K562 treated with DMSO at 1 percent for 24 hours (cell line): ENCODE results near the gene ADCY3. TPM values are rescaled to one million over a fixed set of nuclear protein-coding genes. Genes with fewer than 3 reads are reported as not detected.

Source experiments
- total RNA-seq: library from RNA; unstranded; fragments of 300-600 nt; gene quantifications from 2 replicates; pipeline ENCODE4 v1.2.3, GENCODE V29; 2022; ENCODE audit warnings: low read depth; ENCODE audit not compliant: insufficient read depth

The ADCY3 gene
- 24.0 and 29.2 TPM in 2 replicates for total RNA-seq

DNA sequence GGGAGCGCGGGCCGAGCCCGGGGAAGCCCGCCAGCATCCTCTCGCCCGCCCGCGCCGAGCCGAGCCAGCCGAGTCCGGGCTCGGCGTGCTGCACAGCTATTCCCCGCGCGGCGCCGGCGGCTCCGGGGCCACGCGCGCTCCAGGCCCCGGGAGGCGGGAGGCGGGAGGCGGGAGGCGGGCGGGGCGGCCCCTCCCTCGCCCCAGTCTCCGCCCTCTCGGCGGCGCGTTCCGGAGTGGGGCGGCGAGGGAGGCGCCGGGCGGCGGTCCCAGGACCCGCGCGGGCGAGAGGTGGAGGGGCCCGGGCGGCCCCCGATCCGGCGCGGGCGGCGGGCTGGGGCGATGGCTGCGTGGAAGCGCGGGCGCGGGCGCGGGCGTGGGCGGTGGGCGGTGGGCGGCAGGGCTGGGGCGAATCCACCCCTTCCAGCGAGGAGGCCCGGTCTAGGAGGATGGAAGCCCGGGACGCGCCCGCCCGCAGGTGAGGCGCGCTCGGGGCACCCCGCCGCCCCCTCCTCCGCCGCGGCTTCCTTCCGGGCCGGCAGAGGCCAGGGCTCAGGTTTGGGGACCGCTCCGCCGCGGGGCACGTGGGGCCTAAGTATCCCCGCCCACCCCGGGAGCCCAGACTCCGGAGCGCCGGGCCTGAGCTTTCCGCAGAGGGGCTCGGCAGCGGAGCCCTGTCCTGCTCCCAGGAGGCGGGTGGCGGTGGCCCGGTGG is at the start of gene ADCY3:
Gene ADCY3 (minus strand): TSS at position 140 of the 711 bp plus-strand sequence. CDS start 1,250 bp downstream, outside the sequence.

DNA sequence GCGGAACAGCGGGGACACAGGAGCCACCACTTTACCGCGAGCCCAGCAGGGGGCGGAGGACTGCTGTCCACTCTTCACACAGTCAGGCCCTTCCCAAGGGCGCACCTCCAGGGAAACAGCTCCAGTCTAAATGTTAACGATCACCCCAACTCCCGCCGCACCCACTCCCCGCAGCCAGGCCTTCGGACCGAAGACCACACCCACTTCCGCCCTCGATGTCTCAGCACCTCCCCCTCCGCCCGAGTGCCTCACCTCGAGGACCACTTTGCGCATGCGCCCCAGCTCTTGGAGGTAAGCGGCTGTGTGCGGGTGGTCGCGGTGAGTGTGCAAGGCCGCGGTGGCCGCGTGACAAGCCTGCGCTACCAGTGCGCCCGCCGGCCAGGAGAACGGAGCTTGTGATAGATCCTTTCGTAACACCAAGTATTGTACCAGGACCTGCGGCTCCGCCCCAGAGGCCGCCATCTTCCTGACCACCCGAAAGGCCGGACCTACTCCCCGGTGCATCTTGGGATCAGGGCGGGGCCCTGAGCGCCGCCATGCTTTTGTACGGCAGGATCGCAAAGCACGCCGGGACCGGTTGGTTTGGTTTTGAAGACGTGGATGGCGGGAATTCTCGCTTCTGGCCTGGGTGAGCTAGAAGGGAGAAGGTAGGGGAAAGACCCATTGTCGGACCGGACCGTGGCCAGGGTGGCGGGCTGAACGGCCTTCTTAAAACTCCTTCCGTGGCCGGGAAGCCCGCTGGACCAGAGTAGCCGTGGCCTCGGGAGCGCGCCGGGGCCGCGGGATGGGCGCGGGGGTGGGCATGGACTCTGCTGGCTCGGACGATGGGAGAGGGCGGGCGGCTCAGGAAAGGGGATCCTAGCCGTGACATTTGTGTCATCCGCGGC is 126.9 kb downstream of the ADCY3 start, which contains the start of the genes CENPO and PTRHD1:
Gene CENPO (plus strand): TSS at position 552 of the 887 bp plus-strand sequence. CDS start 495 bp downstream, outside the sequence.
Gene PTRHD1 (minus strand): TSS at position 518 of the 887 bp plus-strand sequence. CDS start 14 bp downstream, at position 504.

Other genes starting within 250 kb of the ADCY3 start
- 48.5 and 53.2 TPM in 2 replicates for gene PTRHD1, start 126.8 kb downstream of the ADCY3 start, total RNA-seq
- gene CENPO, start 126.8 kb downstream of the ADCY3 start, total RNA-seq = 18.5 and 21.0 TPM in 2 replicates
- gene DNAJC27, start 51.7 kb upstream of the ADCY3 start, total RNA-seq = 2.1 and 2.3 TPM in 2 replicates
- gene EFR3B, start 121.8 kb upstream of the ADCY3 start, total RNA-seq = 0.15 and 0.17 TPM in 2 replicates
- not detected in 2 replicates for gene POMC, start 248.3 kb upstream of the ADCY3 start, total RNA-seq